Muscle of back (tissue), 13 donors: ENCODE results near the gene KRTAP10-8. TPM values are rescaled to one million over a fixed set of nuclear protein-coding genes. Genes with fewer than 3 reads are reported as not detected.
"Not testable (repeated sequence)": the region's sequence is repeated elsewhere in the genome, so short reads cannot be mapped to it uniquely, and the experiment has no call there.

ENCODE experiments used
- DNase-seq, 3 donors: peaks; one replicate each; pipeline versions ENCODE4 v3.0.0 to v3.0.0-alpha.2; 2013
- long read RNA-seq, 9 donors: transcript quantifications; one replicate each; lab custom pipeline, GENCODE V29; 2026
- polyA plus RNA-seq, 10 donors: library from polyadenylated mRNA; unstranded; fragments of 120-200 nt; gene quantifications; one replicate each; pipeline ENCODE4 v1.2.1, GENCODE V29; 2013; ENCODE audit not compliant: insufficient read length in 10 of 10

The KRTAP10-8 gene
- polyA plus RNA-seq, result not detected
- long read RNA-seq, donor 1, result 0 reads
- long read RNA-seq, donor 2, result 0 reads
- long read RNA-seq, donor 3, result 0 reads
- long read RNA-seq, donor 4, result 0 reads
- long read RNA-seq, donor 5, result 0 reads
- long read RNA-seq, donor 6, result 0 reads
- long read RNA-seq, donor 7, result 0 reads
- long read RNA-seq, donor 8, result 0 reads
- long read RNA-seq, donor 9, result 0 reads

- no peak for DNase-seq
Observed at GRCh38 chr21:44612029-44612486, at the start of gene KRTAP10-8. Gene KRTAP10-8, plus strand, starts transcription at chr21:44612079. Its CDS starts 22 bp downstream, at chr21:44612101.

- DNase-seq, result no peak
Observed at GRCh38 chr21:44564099-44564498, 47.8 kb upstream of the KRTAP10-8 start.

GRCh38 chr21:44564886-44565598 lies 46.8 kb upstream of the KRTAP10-8 start:
- no peak for DNase-seq

GRCh38 chr21:44566403-44566802 lies 45.5 kb upstream of the KRTAP10-8 start:
- DNase-seq, result no peak

GRCh38 chr21:44567481-44568171 lies 44.3 kb upstream of the KRTAP10-8 start:
- no peak for DNase-seq

- no peak for DNase-seq
Observed at GRCh38 chr21:44568261-44568660, 43.6 kb upstream of the KRTAP10-8 start.

GRCh38 chr21:44568667-44569556 lies 43.0 kb upstream of the KRTAP10-8 start:
- peak in 1 of 3 donors; percentile 32 for DNase-seq

GRCh38 chr21:44569861-44570517 lies 41.9 kb upstream of the KRTAP10-8 start:
- no peak for DNase-seq

- no peak for DNase-seq
Observed at GRCh38 chr21:44571296-44571695, 40.6 kb upstream of the KRTAP10-8 start.

- no peak for DNase-seq
Observed at GRCh38 chr21:44571844-44572782, 39.8 kb upstream of the KRTAP10-8 start.

GRCh38 chr21:44572959-44573583 lies 38.8 kb upstream of the KRTAP10-8 start:
- DNase-seq, result no peak

GRCh38 chr21:44573630-44574456 lies 38.0 kb upstream of the KRTAP10-8 start, which contains the start of gene KRTAP10-4:
Gene KRTAP10-4, plus strand, starts transcription at chr21:44573729. Its CDS starts 30 bp downstream, at chr21:44573759.
- not testable (repeated sequence) for DNase-seq

GRCh38 chr21:44574457-44575306 lies 37.2 kb upstream of the KRTAP10-8 start:
- no peak for DNase-seq

GRCh38 chr21:44575307-44576024 lies 36.4 kb upstream of the KRTAP10-8 start:
- DNase-seq, result no peak

- no peak for DNase-seq
Observed at GRCh38 chr21:44576025-44576420, 35.9 kb upstream of the KRTAP10-8 start.

- DNase-seq, result no peak
Observed at GRCh38 chr21:44578371-44579055, 33.4 kb upstream of the KRTAP10-8 start.
